SU-DHL-6 (cell line): ENCODE measurements around the gene TMEM176B.

ENCODE experiments used
- H2AFZ ChIP-seq: fragments of 200-600 bp; sonication (generic); 2 replicates; pipeline ENCODE4 v1.6.1; 2014; ENCODE audit warnings: low read depth, mild to moderate bottlenecking, moderate library complexity, mixed read lengths, antibody characterized with exemption, low read length; ENCODE audit not compliant: severe bottlenecking
- H3F3A ChIP-seq: fragments of 200-600 bp; shearing (Covaris generic); 2 replicates; pipeline ENCODE4 v1.6.0; 2016; ENCODE audit warnings: antibody characterized with exemption, mild to moderate bottlenecking; ENCODE audit not compliant: insufficient read depth
- H3K27ac ChIP-seq: fragments of 200-600 bp; sonication (generic); 2 replicates; pipeline ENCODE4 v1.5.1; 2016; ENCODE audit warnings: low read depth, mild to moderate bottlenecking, low read length, moderate library complexity, mixed read lengths
- H3K27me3 ChIP-seq: fragments of 200-600 bp; sonication (generic), shearing (Covaris generic); 2 replicates; pipeline ENCODE4 v1.6.0; 2014; ENCODE audit warnings: mild to moderate bottlenecking, low read length
- H3K36me3 ChIP-seq: fragments of 200-600 bp; sonication (generic); 2 replicates; pipeline ENCODE4 v1.6.1; 2014; ENCODE audit warnings: mild to moderate bottlenecking, low read length, mixed read lengths
- H3K4me2 ChIP-seq: fragments of 300-600, 200-600 bp; shearing (Covaris generic), sonication (generic); 2 replicates; pipeline ENCODE4 v1.6.0; 2014; ENCODE audit warnings: low read length, low read depth, mild to moderate bottlenecking; ENCODE audit not compliant: poor library complexity, severe bottlenecking
- H3K4me3 ChIP-seq: fragments of 200-600 bp; sonication (generic); 2 replicates; pipeline ENCODE4 v1.5.1; 2014; ENCODE audit warnings: antibody characterized with exemption, low read length, mild to moderate bottlenecking, mixed read lengths; ENCODE audit not compliant: insufficient read depth, poor library complexity, severe bottlenecking
- H3K79me2 ChIP-seq: fragments of 200-600 bp; sonication (generic); 2 replicates; pipeline ENCODE4 v1.6.1; 2014; ENCODE audit warnings: mild to moderate bottlenecking, low read length, moderate library complexity; ENCODE audit not compliant: insufficient read depth
- H3K9ac ChIP-seq: fragments of 200-600 bp; sonication (generic); 2 replicates; pipeline ENCODE4 v1.7.0; 2014; ENCODE audit warnings: mild to moderate bottlenecking, low read length
- H3K9me2 ChIP-seq: fragments of 200-600 bp; sonication (generic); replicated peaks from 2 replicates; pipeline ENCODE4 v1.6.1; 2014; ENCODE audit warnings: low read length; ENCODE audit not compliant: insufficient read depth
- H3K9me3 ChIP-seq: fragments of 200-600 bp; sonication (generic); 2 replicates; pipeline ENCODE4 v1.6.1; 2014; ENCODE audit warnings: low read length, mixed read lengths; ENCODE audit not compliant: insufficient read depth
- H4K20me1 ChIP-seq: fragments of 200-600 bp; sonication (generic); 2 replicates; pipeline ENCODE4 v1.6.1; 2014; ENCODE audit warnings: low read depth, mild to moderate bottlenecking, antibody characterized with exemption, low read length, moderate library complexity, mixed read lengths
- CTCF ChIP-seq: fragments of 200-600 bp; sonication (generic); IDR thresholded peaks from one replicate; pipeline ENCODE4 v1.5.1; 2017; ENCODE audit warnings: antibody characterized with exemption, mild to moderate bottlenecking, low read length, moderate library complexity; ENCODE audit not compliant: insufficient read depth, poor library complexity, severe bottlenecking
- EZH2phosphoT487 ChIP-seq: fragments of 200-600 bp; sonication (generic), shearing (Covaris generic); conservative IDR thresholded peaks from 2 replicates; pipeline ENCODE4 v1.6.1; 2018; ENCODE audit warnings: mild to moderate bottlenecking, antibody characterized with exemption, low read length, moderate library complexity, mixed read lengths

TMEM176B gene

GRCh38 chr7:150823484-150824126 lies 23.4 kb upstream of the TMEM176B start:
- Histone ChIP-seq H3K27ac (no peak overlapping the region), H3K36me3 (no peaks in the 10 kb centered on the region), H3F3A (no peaks in the 10 kb centered on the region), H2AFZ (no peak overlapping the region), H4K20me1 (no peaks in the 10 kb centered on the region), H3K4me2 (no peak overlapping the region), H3K79me2 (no peaks in the 10 kb centered on the region), H3K9me2 (no peaks in the 10 kb centered on the region), H3K9ac (no peak overlapping the region), H3K9me3 (no peaks in the 10 kb centered on the region), H3K4me3 (no peak overlapping the region), H3K27me3 (no peaks in the 10 kb centered on the region)
- TF ChIP-seq EZH2phosphoT487, result no peak
- TF ChIP-seq CTCF, result no peak

DNA sequence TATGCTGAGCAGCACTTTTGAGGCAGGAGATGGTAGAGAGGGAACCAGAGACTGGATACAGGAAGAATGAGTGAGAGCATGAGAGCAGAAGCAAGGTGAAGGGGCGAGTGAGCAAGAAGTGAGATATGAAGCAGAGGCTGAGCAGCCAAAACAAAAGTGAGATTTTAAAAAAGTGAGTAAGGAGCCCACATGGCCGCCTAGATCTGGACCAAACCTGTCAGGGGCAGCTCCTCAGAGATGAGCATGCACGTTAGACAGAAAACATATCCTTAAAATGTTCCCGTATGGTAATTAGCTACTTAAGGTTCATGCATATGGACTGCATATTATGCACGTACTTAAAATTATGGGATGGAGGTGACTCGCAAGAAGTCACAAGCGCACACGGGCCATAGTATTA lies 22.9 kb upstream of the TMEM176B start:
- no peak overlapping the region for H3K4me2 ChIP-seq
- H3K27me3 ChIP-seq, result no peaks in the 10 kb centered on the region
- no peak overlapping the region for H3K4me3 ChIP-seq
- H2AFZ ChIP-seq, result no peak overlapping the region
- H4K20me1 ChIP-seq, result no peaks in the 10 kb centered on the region
- TF ChIP-seq CTCF, result no peak
- TF ChIP-seq EZH2phosphoT487, result no peak
- H3K27ac ChIP-seq, result no peak overlapping the region
- no peaks in the 10 kb centered on the region for H3K36me3 ChIP-seq
- no peaks in the 10 kb centered on the region for H3F3A ChIP-seq
- H3K79me2 ChIP-seq, result no peaks in the 10 kb centered on the region
- H3K9me2 ChIP-seq, result no peaks in the 10 kb centered on the region
- H3K9me3 ChIP-seq, result no peaks in the 10 kb centered on the region
- H3K9ac ChIP-seq, result no peak overlapping the region

DNA sequence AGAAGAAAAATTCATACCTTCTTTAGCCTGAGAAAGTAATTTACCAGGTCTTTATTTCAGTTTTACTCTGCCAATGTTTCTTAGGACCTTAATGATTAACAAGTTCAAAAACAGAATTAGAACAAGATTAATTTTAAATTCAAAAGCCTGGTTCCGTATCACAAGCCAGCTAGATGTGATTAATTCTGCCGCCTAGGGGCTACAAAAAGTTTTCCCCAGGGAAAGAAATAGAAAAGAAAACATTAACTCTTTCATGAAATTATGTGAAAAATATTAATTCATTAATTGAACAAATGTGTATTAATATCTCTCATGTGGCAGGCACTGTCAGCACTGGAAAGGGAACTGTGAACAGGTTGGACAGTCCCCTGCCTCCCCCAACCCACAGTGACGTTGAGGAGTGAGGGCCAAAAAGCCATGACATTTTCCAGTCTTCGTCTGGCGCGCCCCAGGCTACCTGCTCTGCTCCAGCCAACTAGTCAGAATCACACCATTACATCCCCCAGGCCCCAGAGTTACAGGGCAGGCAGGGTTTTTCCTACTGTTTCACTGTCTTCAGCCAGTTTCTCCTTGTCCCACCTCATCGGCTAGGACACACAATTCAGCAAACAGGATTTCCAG lies 20.5 kb upstream of the TMEM176B start:
- Histone ChIP-seq H3F3A (no peaks in the 10 kb centered on the region), H2AFZ (no peak overlapping the region), H4K20me1 (no peaks in the 10 kb centered on the region), H3K9me2 (no peaks in the 10 kb centered on the region), H3K9ac (no peak overlapping the region), H3K27me3 (no peaks in the 10 kb centered on the region), H3K79me2 (no peaks in the 10 kb centered on the region), H3K4me3 (no peak overlapping the region), H3K4me2 (no peak overlapping the region), H3K36me3 (no peaks in the 10 kb centered on the region), H3K27ac (no peak overlapping the region), H3K9me3 (no peaks in the 10 kb centered on the region)
- TF ChIP-seq EZH2phosphoT487 (no peak), CTCF (no peak)
